ENCODE measurements around the gene NECTIN2.

NECTIN2 gene

DNA sequence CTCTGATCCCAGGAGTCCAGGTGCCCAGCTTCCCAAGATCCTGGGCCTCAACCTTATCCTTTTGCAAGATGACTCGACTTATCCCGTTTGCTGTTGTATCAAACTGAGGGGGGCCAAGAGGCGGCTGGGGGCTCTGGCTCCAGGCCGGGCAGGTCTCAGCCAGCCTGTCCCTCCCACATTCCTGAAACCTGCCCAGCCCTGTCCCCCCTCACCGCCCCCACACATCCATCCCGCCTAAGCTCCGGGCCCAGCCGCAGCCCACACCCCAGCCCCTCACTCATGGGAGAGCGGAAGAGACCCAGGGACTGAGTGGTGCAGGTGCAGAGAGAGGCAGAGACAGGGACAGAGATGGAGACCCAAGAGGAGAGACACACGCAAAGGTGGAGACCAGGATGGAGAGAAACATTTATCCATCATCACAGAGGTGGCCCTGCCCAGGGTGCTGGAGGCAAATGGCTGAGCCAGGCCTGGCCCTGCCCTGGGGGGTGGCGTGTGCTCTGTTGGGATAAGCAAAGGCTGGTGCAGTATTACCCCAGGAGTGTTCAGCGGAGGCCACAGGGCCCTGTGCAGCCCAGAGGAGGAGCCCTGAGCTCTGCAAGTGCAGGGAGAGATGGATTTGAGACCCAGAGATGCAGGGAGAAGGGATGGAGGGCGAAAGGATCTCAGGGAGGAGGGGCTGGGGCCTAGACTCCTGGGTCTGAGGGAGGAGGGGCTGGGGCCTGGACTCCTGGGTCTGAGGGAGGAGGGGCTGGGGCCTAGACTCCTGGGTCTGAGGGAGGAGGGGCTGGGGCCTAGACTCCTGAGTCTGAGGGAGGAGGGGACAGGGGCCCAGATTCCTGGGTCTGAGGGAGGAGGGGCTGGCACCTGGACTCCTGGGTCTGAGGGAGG lies 35.6 kb upstream of the NECTIN2 start:
- no peaks in the 10 kb centered on the region for H3K36me3 Mint-ChIP-seq (ENCODE audit: insufficient read depth)
- H3K27ac Mint-ChIP-seq (ENCODE audit: low read depth), result no peak overlapping the region

DNA sequence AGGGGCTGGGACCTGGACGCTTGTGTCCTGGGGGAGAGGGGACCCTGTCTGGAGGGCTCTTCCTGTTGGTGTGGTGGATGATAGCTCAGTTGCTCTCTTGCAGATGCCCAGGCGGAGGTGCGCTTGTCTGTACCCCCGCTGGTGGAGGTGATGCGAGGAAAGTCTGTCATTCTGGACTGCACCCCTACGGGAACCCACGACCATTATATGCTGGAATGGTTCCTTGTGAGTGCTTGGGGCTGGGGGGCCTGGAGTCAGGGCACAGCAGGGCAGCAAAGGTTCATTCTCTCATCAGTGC lies 35.0 kb upstream of the NECTIN2 start:
- Mint-ChIP-seq H3K27ac (ENCODE audit: low read depth) (no peak overlapping the region), H3K4me1 (no peaks in the 10 kb centered on the region), H3K4me3 (no peak overlapping the region), H3K9me3 (no peaks in the 10 kb centered on the region), H3K36me3 (ENCODE audit: insufficient read depth) (no peaks in the 10 kb centered on the region), H3K27me3 (peaks cover 34% of the 10 kb centered on the region)
- DNase-seq (ENCODE audit: low spot score in 2 of 2) (no peak), ATAC-seq (replicated peaks; ENCODE audit: extremely low read depth, poor library complexity, severe bottlenecking) (no peak)

More for the DNA sequence above, 35.6 kb upstream of the NECTIN2 start:
- Mint-ChIP-seq H3K4me3 (no peak overlapping the region), H3K9me3 (no peaks in the 10 kb centered on the region), H3K4me1 (no peaks in the 10 kb centered on the region), H3K27me3 (peaks cover 34% of the 10 kb centered on the region)
- DNase-seq (ENCODE audit: low spot score in 2 of 2) (no peak), ATAC-seq (replicated peaks; ENCODE audit: extremely low read depth, poor library complexity, severe bottlenecking) (no peak)

DNA sequence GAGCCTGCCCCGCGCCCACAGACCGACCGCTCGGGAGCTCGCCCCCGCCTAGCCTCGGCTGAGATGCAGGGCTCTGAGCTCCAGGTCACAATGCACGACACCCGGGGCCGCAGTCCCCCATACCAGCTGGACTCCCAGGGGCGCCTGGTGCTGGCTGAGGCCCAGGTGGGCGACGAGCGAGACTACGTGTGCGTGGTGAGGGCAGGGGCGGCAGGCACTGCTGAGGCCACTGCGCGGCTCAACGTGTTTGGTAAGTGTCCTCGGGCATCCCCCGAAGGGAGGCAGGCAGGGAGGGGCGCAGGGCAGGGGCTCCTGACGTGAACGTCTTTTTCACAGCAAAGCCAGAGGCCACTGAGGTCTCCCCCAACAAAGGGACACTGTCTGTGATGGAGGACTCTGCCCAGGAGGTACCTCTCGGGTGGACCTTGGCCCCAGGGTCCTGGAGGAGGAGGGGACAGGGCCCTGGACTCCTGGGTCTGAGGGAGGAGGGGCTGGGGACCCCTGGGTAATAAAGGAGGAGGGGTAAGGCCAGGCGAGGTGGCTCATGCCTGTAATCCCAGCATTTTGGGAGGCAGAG lies 33.9 kb upstream of the NECTIN2 start:
- H3K9me3 Mint-ChIP-seq, result no peaks in the 10 kb centered on the region
- DNase-seq (ENCODE audit: low spot score in 2 of 2) (no peak), ATAC-seq (replicated peaks; ENCODE audit: extremely low read depth, poor library complexity, severe bottlenecking) (no peak)
- H3K27ac Mint-ChIP-seq (ENCODE audit: low read depth), result no peak overlapping the region
- no peaks in the 10 kb centered on the region for H3K4me1 Mint-ChIP-seq
- H3K27me3 Mint-ChIP-seq, result peaks cover 34% of the 10 kb centered on the region
- H3K4me3 Mint-ChIP-seq, result no peak overlapping the region
- no peaks in the 10 kb centered on the region for H3K36me3 Mint-ChIP-seq (ENCODE audit: insufficient read depth)

DNA sequence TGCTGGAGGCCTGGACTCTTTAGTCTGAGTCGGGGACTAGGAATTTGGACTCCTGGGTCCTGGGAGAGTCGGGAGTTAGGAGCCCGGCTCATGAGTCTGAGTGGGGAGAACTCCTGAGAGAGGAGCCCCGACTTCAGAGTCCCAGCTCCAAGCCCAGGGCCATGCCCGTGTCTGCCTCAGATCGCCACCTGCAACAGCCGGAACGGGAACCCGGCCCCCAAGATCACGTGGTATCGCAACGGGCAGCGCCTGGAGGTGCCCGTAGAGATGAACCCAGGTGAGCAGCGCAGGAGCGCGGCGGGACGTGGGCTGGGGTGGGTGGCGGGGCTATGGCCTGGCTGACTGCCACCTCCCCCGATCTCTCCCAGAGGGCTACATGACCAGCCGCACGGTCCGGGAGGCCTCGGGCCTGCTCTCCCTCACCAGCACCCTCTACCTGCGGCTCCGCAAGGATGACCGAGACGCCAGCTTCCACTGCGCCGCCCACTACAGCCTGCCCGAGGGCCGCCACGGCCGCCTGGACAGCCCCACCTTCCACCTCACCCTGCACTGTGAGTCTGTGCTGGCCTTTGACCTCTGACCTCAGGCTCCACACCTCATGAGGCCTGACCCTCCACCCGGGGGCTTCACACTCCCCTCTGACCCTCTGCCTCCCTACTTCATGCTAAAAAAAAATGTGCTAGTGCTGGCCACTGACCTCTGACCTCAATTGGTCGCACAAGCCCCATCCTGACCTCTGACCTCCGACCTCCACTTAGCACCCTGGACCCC lies 32.8 kb upstream of the NECTIN2 start:
- DNase-seq (ENCODE audit: low spot score in 2 of 2) (no peak), ATAC-seq (replicated peaks; ENCODE audit: extremely low read depth, poor library complexity, severe bottlenecking) (no peak)
- no peaks in the 10 kb centered on the region for H3K4me1 Mint-ChIP-seq
- H3K9me3 Mint-ChIP-seq, result no peaks in the 10 kb centered on the region
- no peaks in the 10 kb centered on the region for H3K36me3 Mint-ChIP-seq (ENCODE audit: insufficient read depth)
- no peak overlapping the region for H3K4me3 Mint-ChIP-seq
- no peak overlapping the region for H3K27ac Mint-ChIP-seq (ENCODE audit: low read depth)
- H3K27me3 Mint-ChIP-seq, result peaks cover 30% of the 10 kb centered on the region

DNA sequence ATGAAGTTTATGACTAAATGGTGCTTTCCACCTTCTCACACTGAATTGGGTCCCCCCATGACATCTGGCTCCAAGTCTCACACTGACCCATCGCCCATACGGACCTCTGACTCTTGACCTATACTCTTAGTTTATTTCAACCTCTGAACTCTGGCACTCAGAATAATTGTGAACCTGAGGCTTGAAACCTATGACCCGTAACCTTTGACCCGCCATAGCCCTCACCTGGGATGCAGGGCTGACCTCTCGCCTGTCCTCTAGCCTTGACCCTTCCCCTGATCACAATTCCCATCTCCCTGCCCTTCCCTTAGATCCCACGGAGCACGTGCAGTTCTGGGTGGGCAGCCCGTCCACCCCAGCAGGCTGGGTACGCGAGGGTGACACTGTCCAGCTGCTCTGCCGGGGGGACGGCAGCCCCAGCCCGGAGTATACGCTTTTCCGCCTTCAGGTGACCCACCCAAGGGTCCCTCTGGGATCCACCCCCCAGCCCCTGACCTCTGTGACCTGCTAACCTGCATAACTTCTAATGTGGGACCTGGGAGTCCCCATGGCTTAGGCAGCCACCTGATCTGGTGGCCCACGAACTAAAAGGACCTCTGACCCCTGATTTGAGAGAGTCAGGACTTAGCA lies 32.1 kb upstream of the NECTIN2 start:
- H3K27me3 Mint-ChIP-seq, result peaks cover 24% of the 10 kb centered on the region
- H3K27ac Mint-ChIP-seq (ENCODE audit: low read depth), result no peak overlapping the region
- no peaks in the 10 kb centered on the region for H3K36me3 Mint-ChIP-seq (ENCODE audit: insufficient read depth)
- ATAC-seq (replicated peaks; ENCODE audit: extremely low read depth, poor library complexity, severe bottlenecking) (no peak), DNase-seq (ENCODE audit: low spot score in 2 of 2) (no peak)
- no peaks in the 10 kb centered on the region for H3K4me1 Mint-ChIP-seq
- no peaks in the 10 kb centered on the region for H3K9me3 Mint-ChIP-seq
- H3K4me3 Mint-ChIP-seq, result no peak overlapping the region

DNA sequence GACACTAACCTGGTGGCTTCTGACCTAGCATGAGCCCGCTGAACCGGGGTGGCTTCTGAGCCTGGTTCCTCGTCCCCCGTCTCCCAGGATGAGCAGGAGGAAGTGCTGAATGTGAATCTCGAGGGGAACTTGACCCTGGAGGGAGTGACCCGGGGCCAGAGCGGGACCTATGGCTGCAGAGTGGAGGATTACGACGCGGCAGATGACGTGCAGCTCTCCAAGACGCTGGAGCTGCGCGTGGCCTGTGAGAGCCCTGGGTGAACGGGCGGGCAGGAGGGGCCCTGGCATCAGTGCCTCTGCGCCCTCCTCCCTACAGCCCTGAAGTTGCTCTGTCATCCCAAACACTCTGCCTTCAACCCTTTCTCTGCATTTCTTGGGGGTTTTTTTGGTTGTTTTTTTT lies 31.6 kb upstream of the NECTIN2 start:
- no peaks in the 10 kb centered on the region for H3K36me3 Mint-ChIP-seq (ENCODE audit: insufficient read depth)
- no peaks in the 10 kb centered on the region for H3K4me1 Mint-ChIP-seq
- ATAC-seq (replicated peaks; ENCODE audit: extremely low read depth, poor library complexity, severe bottlenecking) (no peak), DNase-seq (ENCODE audit: low spot score in 2 of 2) (no peak)
- H3K9me3 Mint-ChIP-seq, result no peaks in the 10 kb centered on the region
- H3K27me3 Mint-ChIP-seq, result peaks cover 20% of the 10 kb centered on the region
- H3K4me3 Mint-ChIP-seq, result no peak overlapping the region
- H3K27ac Mint-ChIP-seq (ENCODE audit: low read depth), result no peak overlapping the region

DNA sequence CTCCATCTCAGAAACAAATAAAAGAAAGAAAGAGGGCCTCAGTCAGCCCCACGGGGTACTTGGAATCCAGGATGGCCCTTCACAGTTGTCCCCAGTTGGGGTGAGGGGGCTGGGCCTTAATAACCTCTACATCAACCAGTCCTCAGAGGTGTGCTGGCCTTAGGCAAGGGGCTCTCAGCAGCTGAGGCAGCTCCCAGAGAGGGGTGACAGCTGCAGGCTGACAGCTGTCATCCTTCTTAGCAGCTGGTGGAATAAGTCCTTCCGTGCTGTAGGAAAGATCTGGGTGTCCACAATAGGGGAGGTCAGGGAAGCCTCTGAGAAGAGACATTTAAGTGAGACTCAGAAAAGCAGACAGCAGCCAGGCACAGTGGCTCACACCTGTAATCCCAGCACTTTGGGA lies 29.8 kb upstream of the NECTIN2 start:
- H3K4me1 Mint-ChIP-seq, result no peaks in the 10 kb centered on the region
- H3K27me3 Mint-ChIP-seq, result peaks cover 2% of the 10 kb centered on the region
- no peak overlapping the region for H3K4me3 Mint-ChIP-seq
- DNase-seq (ENCODE audit: low spot score in 2 of 2) (no peak), ATAC-seq (replicated peaks; ENCODE audit: extremely low read depth, poor library complexity, severe bottlenecking) (no peak)
- no peaks in the 10 kb centered on the region for H3K36me3 Mint-ChIP-seq (ENCODE audit: insufficient read depth)
- H3K9me3 Mint-ChIP-seq, result no peaks in the 10 kb centered on the region
- no peak overlapping the region for H3K27ac Mint-ChIP-seq (ENCODE audit: low read depth)

DNA sequence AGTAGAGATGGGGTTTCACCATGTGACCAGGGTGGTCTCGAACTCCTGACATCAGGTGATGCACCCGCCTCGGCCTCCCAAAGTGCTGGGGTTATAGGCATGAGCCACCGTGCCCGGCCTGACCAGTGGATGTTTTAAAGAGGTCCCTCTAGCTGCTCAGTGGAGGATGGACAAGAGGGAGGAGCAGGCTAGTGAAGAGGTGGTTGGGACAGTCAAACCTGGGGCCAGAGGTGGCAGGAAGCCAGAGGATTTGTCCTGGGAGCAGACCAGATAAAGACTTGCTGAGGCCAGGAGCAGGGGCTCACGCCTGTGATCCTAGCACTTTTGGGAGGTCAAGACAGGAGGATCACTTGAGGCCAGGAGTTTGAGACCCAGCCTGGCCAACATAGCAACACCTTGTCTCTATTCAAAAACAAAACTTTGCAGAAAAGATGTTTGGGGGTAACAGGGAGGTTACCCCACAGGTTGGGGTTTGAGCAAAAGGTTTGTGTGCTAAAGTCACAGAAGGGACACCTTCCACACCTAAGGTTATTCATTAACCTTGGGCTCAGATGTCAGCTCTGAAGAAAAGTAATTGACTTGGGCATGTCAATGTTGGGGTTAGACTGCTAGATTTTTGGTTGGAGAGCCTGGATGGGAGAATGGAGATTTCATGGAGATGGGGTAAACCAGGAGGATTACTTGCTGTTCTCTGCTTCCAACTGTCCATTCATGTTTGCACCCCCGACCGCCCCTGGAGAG lies 28.2 kb upstream of the NECTIN2 start:
- no peaks in the 10 kb centered on the region for H3K36me3 Mint-ChIP-seq (ENCODE audit: insufficient read depth)
- no peak for DNase-seq (ENCODE audit: low spot score in 2 of 2)
- no peak overlapping the region for H3K27ac Mint-ChIP-seq (ENCODE audit: low read depth)
- no peak for ATAC-seq (replicated peaks; ENCODE audit: extremely low read depth, poor library complexity, severe bottlenecking)
- no peaks in the 10 kb centered on the region for H3K9me3 Mint-ChIP-seq
- no peak overlapping the region for H3K4me3 Mint-ChIP-seq
- peaks cover 13% of the 10 kb centered on the region for H3K27me3 Mint-ChIP-seq
- no peaks in the 10 kb centered on the region for H3K4me1 Mint-ChIP-seq

DNA sequence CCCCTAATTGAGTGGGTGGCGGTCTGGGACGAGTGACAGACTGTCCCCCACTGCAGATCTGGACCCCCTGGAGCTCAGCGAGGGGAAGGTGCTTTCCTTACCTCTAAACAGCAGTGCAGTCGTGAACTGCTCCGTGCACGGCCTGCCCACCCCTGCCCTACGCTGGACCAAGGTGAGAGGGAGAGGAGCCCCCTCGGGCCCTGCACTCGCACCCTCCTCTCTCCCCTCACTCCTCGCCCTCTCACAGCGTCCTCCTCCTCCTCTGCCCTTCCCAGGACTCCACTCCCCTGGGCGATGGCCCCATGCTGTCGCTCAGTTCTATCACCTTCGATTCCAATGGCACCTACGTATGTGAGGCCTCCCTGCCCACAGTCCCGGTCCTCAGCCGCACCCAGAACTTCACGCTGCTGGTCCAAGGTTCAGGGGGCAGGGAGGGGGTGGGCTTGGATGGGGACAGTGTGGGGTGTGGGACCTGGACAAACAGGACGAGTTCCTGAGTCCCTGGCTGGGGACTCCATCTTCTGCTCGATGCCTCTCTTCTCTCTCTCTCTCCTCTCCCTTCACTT lies 27.5 kb upstream of the NECTIN2 start:
- ATAC-seq (replicated peaks; ENCODE audit: extremely low read depth, poor library complexity, severe bottlenecking) (no peak), DNase-seq (ENCODE audit: low spot score in 2 of 2) (no peak)
- Mint-ChIP-seq H3K9me3 (no peaks in the 10 kb centered on the region), H3K4me1 (no peaks in the 10 kb centered on the region), H3K27me3 (peaks cover 13% of the 10 kb centered on the region), H3K4me3 (no peak overlapping the region), H3K27ac (ENCODE audit: low read depth) (no peak overlapping the region), H3K36me3 (ENCODE audit: insufficient read depth) (no peaks in the 10 kb centered on the region)

DNA sequence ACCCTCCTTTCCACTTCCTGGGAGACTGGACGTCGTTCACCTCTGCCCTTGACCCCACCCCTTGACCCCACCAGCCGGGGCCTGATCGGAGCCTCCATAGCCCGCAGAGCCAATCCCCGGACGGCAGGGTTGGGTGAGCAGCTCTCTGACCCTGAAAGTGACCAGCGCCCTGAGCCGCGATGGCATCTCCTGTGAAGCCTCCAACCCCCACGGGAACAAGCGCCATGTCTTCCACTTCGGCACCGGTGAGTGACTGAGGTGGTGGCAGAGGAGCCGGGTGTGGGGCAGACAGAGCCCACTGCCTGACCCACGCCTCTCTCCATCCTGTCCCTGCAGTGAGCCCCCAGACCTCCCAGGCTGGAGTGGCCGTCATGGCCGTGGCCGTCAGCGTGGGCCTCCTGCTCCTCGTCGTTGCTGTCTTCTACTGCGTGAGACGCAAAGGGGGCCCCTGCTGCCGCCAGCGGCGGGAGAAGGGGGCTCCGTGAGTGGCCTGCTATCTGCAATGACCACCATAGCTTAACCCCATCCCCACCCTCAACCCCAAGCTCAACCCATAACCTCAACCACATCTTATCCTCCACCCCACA lies 26.8 kb upstream of the NECTIN2 start:
- H3K27me3 Mint-ChIP-seq, result peaks cover 13% of the 10 kb centered on the region
- no peak overlapping the region for H3K27ac Mint-ChIP-seq (ENCODE audit: low read depth)
- H3K4me3 Mint-ChIP-seq, result no peak overlapping the region
- no peaks in the 10 kb centered on the region for H3K4me1 Mint-ChIP-seq
- H3K9me3 Mint-ChIP-seq, result no peaks in the 10 kb centered on the region
- ATAC-seq (replicated peaks; ENCODE audit: extremely low read depth, poor library complexity, severe bottlenecking) (no peak), DNase-seq (ENCODE audit: low spot score in 2 of 2) (no peak)
- H3K36me3 Mint-ChIP-seq (ENCODE audit: insufficient read depth), result no peaks in the 10 kb centered on the region

DNA sequence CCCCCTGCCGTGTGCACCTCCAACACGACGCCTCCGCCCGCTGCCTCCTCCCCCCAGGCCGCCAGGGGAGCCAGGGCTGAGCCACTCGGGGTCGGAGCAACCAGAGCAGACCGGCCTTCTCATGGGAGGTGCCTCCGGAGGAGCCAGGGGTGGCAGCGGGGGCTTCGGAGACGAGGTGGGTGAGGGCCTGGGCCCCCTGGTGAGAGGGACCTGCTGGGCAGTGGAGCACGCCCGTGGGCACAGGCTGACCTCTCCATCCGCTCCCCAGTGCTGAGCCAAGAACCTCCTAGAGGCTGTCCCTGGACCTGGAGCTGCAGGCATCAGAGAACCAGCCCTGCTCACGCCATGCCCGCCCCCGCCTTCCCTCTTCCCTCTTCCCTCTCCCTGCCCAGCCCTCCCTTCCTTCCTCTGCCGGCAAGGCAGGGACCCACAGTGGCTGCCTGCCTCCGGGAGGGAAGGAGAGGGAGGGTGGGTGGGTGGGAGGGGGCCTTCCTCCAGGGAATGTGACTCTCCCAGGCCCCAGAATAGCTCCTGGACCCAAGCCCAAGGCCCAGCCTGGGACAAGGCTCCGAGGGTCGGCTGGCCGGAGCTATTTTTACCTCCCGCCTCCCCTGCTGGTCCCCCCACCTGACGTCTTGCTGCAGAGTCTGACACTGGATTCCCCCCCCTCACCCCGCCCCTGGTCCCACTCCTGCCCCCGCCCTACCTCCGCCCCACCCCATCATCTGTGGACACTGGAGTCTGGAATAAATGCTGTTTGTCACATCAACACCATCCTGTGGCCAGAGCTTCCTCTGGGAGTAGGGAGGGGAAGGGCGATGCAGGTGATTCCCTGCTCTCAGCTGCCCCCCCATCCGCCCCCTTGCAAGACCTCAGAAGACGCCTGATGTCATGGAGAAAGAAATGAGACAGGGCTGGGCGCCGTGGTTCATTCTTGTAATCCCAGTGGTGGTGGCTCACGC lies 25.2 kb upstream of the NECTIN2 start:
- H3K36me3 Mint-ChIP-seq (ENCODE audit: insufficient read depth), result no peaks in the 10 kb centered on the region
- H3K9me3 Mint-ChIP-seq, result no peaks in the 10 kb centered on the region
- H3K4me1 Mint-ChIP-seq, result no peaks in the 10 kb centered on the region
- ATAC-seq (replicated peaks; ENCODE audit: extremely low read depth, poor library complexity, severe bottlenecking) (no peak), DNase-seq (ENCODE audit: low spot score in 2 of 2) (no peak)
- H3K27ac Mint-ChIP-seq (ENCODE audit: low read depth), result no peak overlapping the region
- H3K27me3 Mint-ChIP-seq, result peaks cover 17% of the 10 kb centered on the region
- H3K4me3 Mint-ChIP-seq, result no peak overlapping the region
